ENCODE data around the gene SLC7A6.
"Not testable (repeated sequence)": the region's sequence is repeated elsewhere in the genome, so short reads cannot be mapped to it uniquely, and the experiment has no call there.

The SLC7A6 gene

GRCh38 chr16:68283801-68284598 is 19.7 kb downstream of the SLC7A6 start:
- no peak for DNase-seq (ENCODE audit: low spot score)

- DNase-seq (ENCODE audit: low spot score), result no peak
Measured at GRCh38 chr16:68284847-68285246, 20.5 kb downstream of the SLC7A6 start.

GRCh38 chr16:68285683-68286082 is 21.4 kb downstream of the SLC7A6 start:
- DNase-seq (ENCODE audit: low spot score), result no peak

GRCh38 chr16:68286153-68287074 is 22.1 kb downstream of the SLC7A6 start:
- no peak for DNase-seq (ENCODE audit: low spot score)

- no peak for DNase-seq (ENCODE audit: low spot score)
Measured at GRCh38 chr16:68287276-68288251, 23.2 kb downstream of the SLC7A6 start.

GRCh38 chr16:68288252-68288650 is 23.9 kb downstream of the SLC7A6 start:
- no peak for DNase-seq (ENCODE audit: low spot score)

- not testable (repeated sequence) for DNase-seq (ENCODE audit: low spot score)
Measured at GRCh38 chr16:68288796-68289195, 24.5 kb downstream of the SLC7A6 start.

GRCh38 chr16:68289202-68289601 is 24.9 kb downstream of the SLC7A6 start:
- DNase-seq (ENCODE audit: low spot score), result no peak

GRCh38 chr16:68289621-68290329 is 25.4 kb downstream of the SLC7A6 start:
- no peak for DNase-seq (ENCODE audit: low spot score)

GRCh38 chr16:68290450-68290849 is 26.1 kb downstream of the SLC7A6 start:
- DNase-seq (ENCODE audit: low spot score), result no peak

- DNase-seq (ENCODE audit: low spot score), result no peak
Measured at GRCh38 chr16:68291227-68291626, 26.9 kb downstream of the SLC7A6 start.

GRCh38 chr16:68292425-68292824 is 28.1 kb downstream of the SLC7A6 start:
- no peak for DNase-seq (ENCODE audit: low spot score)

- no peak for DNase-seq (ENCODE audit: low spot score)
Measured at GRCh38 chr16:68296291-68296690, 32.0 kb downstream of the SLC7A6 start.

- DNase-seq (ENCODE audit: low spot score), result no peak
Measured at GRCh38 chr16:68296693-68297092, 32.4 kb downstream of the SLC7A6 start.

GRCh38 chr16:68297908-68298307 is 33.6 kb downstream of the SLC7A6 start:
- DNase-seq (ENCODE audit: low spot score), result no peak

- no peak for DNase-seq (ENCODE audit: low spot score)
Measured at GRCh38 chr16:68298312-68298711, 34.0 kb downstream of the SLC7A6 start.

- DNase-seq (ENCODE audit: low spot score), result no peak
Measured at GRCh38 chr16:68298907-68299561, 34.7 kb downstream of the SLC7A6 start.

- DNase-seq (ENCODE audit: low spot score), result no peak
Measured at GRCh38 chr16:68299571-68300453, 35.5 kb downstream of the SLC7A6 start.

GRCh38 chr16:68300734-68301459 is 36.6 kb downstream of the SLC7A6 start:
- no peak for DNase-seq (ENCODE audit: low spot score)
